Tongue (tissue), 2 donors: ENCODE measurements around the gene CRB1. TPM values are rescaled to one million over a fixed set of nuclear protein-coding genes. Genes with fewer than 3 reads are reported as not detected.
"Not testable (repeated sequence)": the region's sequence is repeated elsewhere in the genome, so short reads cannot be mapped to it uniquely, and the experiment has no call there.

Source experiments
- DNase-seq: peaks from one replicate; pipeline ENCODE4 v3.0.0-alpha.2; 2015
- total RNA-seq: library from RNA; depleted of rRNA; stranded (reverse); fragments of >200 nt; gene quantifications from one replicate; pipeline ENCODE4 v1.2.3, GENCODE V29; 2014

CRB1 gene
- total RNA-seq, 1 donor from 2014 or later = 1.2 TPM

DNA sequence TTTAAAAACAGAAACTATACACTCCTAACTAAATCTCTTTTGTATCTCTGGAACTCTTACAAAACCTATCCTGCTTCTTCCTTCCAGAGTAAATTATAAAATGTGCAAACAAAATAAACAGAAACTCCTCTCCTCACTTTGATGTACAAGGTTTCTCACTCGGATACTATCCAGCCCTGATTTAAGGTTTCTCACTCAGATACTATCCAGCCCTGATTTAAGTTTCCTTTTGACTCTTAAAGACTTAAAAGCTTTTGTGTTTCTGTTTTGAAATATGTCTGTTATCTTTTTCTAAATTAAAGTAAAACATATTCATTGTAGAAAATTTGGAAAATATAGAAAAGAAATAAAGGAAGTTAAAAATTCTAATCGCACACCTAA is 132.5 kb downstream of the CRB1 start:
- DNase-seq = no peak

DNA sequence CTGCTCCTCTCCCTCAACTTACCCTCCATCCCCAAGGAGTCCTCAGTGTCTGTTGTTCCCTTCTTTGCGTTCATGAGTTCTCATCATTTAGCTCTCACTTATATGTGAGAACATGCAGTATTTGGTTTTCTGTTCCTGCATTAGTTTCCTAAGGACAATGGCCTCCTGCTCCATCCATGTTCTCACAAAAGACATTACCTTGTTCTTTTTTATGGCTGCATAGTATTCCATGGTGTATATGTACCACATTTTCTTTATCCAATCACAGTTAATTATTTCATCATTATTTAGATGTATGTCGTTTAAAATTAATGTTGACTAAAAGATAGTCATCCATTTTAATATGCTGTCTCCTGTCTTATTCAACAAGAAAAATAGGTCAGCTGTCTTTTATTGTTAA is 134.1 kb downstream of the CRB1 start:
- no peak for DNase-seq

DNA sequence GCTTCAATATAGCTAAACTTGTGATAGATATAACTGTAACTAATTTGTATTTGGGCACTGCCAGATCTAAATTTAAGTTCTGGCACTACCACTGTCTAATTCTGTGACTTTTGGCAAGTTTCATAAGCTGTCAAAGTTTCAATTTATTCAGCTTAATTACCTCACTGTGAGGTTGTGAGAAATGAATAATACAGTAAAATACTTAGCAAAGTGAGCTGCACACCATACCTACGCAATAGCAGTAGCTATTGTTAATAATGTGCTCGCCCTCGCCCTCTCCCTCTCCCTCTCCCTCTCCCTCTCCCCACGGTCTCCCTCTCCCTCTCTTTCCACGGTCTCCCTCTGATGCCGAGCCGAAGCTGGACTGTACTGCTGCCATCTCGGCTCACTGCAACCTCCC is 136.7 kb downstream of the CRB1 start:
- not testable (repeated sequence) for DNase-seq

DNA sequence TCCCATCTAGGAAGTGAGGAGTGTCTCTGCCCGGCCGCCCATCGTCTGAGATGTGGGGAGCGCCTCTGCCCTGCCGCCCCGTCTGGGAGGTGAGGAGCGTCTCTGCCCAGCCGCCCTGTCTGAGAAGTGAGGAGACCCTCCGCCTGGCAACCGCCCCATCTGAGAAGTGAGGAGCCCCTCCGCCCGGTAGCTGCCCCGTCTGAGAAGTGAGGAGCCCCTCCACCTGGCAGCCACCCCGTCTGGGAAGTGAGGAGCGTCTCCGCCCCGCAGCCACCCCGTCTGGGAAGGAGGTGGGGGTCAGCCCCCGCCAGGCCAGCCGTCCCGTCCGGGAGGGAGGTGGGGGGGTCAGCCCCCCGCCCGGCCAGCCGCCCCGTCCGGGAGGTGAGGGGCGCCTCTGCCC is 137.6 kb downstream of the CRB1 start:
- DNase-seq = not testable (repeated sequence)

DNA sequence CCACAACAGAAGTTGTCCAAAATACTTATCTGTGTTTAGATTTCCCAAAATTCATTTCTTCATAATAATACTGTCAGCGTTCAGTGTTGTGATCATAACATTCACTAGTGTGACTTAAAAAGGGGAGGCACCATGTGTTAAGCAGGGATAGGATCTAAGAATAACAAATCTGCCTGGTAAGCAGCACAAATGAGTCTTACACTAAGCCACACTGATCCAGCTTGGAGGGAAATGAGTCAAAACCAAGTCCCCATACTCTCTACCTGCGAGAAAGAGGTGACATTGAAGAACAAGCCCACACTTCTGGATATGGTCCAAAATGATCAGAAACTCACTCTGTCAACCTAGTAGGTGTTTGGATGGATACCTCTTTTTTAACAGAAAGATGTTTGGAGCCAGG is 145.5 kb downstream of the CRB1 start:
- DNase-seq = no peak

DNA sequence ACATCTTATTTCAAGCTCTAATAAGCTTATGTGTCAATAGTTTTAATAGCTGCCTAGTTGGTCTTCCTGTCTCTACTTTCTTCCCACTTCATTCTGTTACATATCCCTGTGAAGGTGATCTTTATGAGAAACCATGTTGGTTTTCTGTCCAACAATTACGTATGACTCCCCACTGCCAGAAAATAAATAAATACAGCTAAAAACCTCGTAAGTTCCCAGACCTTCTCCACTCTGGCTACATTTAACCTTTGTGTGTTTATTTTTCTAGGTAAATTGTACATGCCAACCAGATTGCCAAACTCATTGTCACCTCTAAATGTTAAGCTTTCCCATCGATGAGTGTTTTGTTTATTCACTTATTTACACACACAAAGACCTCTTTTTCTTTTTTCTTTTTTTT is 147.2 kb downstream of the CRB1 start:
- peak; percentile 20 for DNase-seq

DNA sequence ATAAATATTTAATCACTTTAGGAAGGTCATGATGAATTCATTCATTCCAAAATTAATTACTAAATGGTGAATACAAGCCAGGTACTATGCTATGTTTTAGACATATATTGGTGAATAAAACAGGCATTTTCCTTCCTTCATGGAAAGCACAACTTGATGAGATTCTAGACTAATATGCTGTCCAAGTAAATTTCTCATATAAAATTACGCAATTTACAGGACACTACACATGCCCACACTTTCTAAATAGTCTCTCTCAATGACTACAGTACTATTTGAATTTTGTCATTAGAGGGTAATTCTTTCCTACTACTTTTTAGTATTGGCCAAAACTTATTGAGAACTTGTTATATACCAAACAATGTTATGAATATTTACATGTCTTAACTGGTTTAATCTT is 150.6 kb downstream of the CRB1 start:
- no peak for DNase-seq

DNA sequence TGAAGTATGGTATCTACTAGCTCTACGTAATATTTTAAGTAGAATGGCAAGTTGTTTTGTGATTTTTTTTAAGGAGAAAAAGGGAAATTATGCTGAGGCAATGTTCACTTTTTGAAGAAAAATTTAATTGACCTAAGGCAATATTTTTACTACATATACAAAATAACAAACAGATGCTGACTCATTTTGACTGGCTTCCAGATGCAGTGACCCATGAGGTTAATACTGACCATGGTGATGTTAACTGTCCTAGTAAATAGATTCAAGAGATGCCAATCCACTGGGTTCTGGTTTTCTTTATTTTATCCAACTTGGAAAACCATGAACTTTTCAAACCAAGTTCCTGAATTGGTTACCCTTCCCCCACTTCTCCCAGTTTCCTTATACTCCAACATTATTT is 154.9 kb downstream of the CRB1 start:
- no peak for DNase-seq

DNA sequence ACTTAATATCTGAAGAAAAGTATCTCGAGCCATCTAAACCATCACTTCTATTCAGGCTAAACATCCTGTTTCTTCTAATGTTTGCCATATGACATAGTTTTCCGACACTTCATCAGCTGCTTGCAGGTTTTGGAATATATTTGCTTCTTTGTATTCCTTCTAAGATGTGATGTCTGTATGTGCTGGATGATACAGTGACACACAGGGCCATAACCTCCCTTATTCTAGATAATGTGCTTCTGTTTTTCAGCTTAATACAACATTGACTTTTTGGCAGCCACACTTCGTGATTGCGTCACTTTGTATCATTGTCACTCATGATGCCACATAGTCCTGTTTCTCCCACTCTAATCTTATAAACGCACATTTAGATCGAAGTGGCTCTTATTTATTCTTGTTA is 156.3 kb downstream of the CRB1 start:
- DNase-seq = no peak

DNA sequence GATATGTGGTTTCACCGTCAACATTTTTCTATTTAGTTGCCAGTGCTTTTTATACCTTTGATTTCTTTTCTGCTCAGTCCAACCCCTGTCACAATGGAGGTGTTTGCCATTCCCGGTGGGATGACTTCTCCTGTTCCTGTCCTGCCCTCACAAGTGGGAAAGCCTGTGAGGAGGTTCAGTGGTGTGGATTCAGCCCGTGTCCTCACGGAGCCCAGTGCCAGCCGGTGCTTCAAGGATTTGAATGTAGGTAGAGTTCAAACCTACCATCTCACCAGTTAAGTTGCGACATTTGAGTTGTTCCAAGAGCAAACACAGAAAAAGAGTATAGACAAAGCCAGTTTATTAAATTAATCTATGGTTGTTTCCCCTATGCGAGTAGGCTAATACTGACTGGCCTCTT is 161.3 kb downstream of the CRB1 start:
- DNase-seq = no peak

DNA sequence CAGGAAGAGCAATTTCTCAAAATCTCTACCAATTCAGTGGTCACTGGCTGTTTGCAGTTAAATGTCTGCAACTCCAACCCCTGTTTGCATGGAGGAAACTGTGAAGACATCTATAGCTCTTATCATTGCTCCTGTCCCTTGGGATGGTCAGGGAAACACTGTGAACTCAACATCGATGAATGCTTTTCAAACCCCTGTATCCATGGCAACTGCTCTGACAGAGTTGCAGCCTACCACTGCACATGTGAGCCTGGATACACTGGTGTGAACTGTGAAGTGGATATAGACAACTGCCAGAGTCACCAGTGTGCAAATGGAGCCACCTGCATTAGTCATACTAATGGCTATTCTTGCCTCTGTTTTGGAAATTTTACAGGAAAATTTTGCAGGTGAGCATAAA is 167.2 kb downstream of the CRB1 start:
- DNase-seq = no peak

DNA sequence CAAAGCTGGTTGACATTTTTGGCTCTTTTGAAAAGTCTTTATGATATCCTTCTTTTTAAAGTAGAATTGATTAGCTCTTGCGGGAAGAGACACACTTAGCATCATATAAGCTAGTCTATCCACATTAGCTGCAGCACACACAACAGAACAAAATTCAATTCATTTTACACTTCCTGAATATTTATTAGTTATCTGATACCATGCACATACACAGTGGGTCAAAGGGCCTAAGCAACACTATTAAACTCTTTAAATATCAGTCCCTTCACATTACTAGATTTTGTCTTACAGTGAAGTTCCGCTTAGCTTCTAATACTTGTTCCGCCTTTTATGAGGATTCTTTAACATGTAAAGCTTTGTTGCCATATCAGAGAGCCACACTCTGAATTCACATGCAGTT is 169.5 kb downstream of the CRB1 start:
- DNase-seq = no peak

DNA sequence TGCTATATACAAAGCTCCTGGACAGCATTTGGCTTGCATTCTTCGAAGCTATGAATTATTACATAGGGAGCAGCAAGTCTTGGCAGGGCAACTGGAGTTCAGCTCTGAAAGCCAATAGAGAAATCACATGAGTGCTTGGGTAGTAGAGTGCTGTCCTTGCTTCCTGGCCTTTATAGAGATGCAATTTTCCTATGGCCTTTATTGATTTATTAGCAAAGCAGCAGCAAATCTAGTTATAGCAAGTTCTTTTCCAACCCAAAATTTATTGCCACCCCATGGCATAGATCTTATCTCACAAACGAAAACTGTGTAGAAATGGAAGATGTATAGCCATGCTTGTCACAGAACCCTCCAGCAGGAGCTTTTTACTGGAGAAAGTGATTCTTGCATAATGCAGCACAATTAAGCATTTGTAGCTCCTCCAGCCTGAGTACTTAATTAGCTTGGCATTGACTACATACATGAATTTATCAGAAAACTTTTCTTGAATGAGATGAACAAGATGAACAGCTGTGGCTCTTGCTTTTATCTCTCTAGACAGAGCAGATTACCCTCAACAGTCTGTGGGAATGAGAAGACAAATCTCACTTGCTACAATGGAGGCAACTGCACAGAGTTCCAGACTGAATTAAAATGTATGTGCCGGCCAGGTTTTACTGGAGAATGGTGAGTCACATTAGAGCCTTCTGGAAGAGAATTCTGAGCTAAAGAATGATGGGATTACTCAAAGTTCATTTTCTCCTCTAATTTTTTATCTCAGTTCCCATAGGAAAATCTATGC is 170.1 kb downstream of the CRB1 start:
- no peak for DNase-seq

DNA sequence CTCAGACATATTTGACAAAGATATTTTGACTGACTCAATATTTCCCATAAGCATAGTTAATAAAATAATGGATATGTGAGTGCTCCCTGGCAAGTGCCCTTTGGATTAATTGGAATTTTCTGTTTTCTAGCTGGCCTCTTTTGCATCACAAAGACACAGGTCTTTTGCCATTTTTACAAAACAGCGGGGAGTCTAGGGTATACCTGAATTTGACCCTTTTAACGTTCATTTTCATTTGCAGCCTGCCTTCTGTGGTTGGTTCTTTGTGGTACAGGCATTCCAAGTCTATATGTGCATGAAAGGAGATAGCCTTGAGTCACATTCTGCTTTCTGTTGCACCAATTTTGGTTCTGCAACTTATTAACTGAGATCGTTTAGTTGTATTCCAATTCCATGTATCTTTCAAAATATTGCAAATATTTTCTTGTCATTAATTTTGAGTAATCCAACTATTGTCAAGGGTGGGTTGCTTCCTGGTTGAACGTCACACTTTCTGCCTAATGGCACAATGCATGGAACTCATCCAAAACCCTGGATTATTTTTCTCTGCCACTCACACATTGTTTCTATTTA is 171.7 kb downstream of the CRB1 start:
- no peak for DNase-seq

DNA sequence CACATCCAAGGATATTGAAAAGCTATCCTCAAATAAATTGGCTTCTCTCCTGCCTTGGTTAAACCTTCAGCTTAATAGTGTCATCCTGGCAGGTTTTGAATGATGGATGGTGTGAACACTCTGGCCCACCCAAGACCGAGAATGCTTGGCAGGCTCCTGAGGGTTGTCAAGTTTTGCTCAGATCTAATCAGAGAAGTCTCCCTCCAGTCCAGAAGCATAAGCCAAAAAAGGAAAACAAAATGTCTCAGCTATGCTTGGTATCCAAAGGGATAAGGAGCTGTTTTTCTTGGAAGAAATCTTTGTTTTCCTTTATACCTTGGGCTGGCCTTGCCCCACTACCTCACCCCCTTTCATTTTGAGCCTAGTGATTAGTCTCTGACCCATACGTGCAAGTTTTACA is 172.7 kb downstream of the CRB1 start:
- no peak for DNase-seq

DNA sequence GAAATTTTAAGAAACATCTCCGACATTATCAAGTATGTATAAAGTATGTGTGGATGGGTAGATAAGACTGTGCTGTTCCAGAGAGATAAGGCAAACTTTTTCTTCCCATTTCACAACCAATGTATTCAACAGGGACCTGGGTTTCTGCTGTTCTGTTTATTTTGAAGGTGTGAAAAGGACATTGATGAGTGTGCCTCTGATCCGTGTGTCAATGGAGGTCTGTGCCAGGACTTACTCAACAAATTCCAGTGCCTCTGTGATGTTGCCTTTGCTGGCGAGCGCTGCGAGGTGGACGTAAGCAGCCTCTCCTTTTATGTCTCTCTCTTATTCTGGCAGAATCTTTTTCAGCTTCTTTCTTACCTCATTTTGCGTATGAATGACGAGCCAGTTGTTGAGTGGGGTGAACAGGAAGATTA is 174.0 kb downstream of the CRB1 start:
- DNase-seq = peak; percentile 16

DNA sequence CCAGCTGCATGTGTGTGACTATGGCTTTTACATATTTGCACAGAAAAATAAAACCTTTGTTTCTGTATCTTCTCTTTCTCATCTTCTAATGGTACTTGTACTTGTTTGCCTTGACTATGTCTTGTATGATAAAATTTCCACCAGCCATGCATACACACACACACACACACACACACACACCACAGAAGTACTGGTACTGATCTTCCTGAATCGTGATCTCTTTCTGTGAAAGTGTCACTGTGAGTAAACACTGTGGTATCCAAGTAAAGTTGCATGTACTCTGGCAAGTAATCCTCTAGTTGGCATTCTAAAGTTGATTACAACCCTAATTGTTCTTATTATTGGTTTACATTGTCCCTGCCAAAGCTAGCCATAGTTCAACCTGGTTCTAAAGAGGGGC is 176.7 kb downstream of the CRB1 start:
- DNase-seq = no peak

DNA sequence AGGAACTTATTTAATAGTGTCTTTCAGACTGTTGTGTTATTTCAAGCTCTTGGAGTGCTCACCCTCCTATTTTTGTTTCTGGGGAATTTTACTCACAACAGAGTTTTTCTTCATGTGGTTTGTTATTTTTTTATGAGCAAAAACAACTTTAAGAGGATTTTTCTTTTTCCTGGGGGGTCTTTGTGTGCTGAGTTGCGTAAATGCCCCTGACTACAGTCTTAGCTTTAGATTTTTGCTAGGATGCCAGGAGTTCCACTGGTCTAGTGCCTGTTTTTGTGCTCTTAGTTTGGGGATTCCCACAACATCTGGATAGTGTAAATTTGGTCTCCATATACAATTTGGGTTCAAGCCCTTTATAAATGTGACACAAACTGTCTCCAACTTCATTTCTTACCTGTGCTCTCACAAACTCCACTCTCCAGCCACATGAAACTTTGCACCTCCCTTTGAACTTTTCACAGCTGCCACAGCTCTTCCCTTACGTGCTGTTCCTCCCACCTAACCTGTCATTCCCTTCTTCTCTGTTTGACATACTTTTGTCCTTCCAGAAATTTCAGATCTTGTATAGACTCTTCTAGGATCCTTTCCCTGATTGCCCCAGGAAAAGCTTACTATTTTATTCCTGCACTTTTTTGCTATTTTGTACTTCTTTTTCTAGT is 180.2 kb downstream of the CRB1 start:
- no peak for DNase-seq

DNA sequence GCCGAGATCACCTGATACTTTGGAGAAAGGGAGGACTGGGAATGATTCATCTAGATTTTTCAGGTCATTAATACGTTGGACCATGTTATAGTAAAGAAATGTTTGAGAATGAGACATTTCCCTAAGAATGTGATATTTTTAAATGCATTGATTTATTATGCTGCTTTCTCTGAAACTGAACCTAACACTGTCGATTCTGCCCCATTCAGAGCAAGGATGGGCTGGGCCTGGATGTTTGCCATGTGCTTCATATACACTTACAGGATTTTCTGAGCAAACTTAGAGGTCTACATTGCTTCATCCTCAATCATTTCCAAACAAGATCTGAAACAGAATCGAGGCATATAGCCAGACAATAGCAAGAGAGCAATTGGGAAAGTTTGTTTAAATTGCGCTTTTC is 183.3 kb downstream of the CRB1 start:
- peak; percentile 19 for DNase-seq

DNA sequence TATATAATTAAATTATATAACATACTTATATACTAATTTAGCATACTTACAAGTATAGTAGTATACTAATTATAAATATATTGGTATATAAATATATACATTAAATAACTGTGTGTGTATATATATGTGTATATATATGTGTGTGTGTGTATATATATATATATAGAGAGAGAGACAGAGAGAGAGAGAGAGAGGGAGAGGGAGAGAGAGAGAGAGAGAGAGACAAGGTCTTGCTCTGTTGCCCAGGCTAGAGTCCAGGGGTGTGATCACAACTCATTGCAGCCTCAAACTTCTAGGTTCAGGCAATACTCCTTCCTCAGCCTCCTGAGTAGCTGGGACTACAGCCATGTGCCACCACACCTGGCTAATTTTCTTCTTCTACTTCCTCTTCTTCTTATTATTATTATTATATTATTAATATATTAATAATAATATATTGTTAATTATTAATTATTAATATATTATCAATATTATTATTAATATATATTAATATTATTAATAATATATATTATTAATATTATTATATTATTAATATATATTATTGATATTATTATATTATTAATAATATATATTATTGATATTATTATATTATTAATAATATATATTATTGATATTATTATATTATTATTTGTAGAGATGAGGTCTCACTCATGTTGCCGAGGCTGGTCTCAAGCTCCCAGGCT is 185.5 kb downstream of the CRB1 start:
- no peak for DNase-seq

DNA sequence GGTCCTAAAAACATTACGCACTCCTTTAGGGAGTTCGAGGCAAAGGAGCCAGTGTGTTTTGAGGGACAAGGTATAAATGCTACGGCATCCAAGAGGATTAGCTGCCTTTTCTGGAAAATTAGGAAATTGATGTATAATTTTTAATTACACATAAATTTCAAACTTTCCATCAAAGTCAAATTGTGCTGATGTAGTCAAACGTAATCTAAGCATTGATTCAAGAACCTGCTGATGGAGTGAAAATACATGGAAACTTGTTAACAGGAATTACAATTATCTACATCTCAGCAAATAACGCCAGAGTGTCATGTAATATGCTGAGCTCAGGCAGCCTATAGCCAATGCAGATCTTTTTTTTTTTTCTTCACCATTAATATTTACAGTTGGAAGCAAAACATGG is 194.5 kb downstream of the CRB1 start:
- DNase-seq = no peak

DNA sequence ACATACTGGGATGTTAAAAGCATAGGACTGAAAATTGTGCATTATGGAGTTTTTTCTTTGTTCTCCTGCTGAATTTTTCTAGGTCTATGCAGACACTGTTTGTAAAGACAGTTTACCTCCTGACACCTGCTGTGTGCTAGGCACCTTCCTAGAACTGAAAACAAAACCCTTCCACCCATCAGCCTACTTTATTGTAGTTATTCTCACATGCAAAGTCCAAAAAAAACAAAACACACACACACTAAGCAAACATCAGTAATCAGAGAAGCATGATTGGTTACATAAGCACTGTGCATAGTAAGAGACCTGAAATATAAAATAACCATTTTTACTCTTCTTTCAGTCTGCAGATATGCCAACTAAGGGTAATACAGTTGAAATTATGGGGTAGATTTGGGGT is 195.1 kb downstream of the CRB1 start:
- DNase-seq = no peak

DNA sequence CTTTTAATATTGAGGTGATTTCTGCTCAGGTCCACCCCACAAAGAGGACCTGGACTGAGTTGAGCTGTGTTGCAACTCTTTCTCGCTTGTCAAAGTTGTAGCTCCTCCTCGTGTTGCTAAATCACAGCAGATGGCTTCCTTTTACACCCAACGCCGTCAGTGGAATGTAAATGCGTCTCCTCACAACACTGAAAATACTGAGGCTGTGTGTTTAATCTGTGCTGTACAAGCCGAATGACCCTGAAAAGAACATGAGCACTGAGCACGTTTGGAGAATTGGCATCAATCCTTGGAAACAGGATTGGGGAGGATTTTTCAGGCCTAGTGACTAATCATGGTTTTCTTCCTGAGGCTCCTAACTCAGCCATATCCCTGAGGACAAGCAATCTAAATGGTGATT is 196.0 kb downstream of the CRB1 start:
- DNase-seq = peak; percentile 85
